Lower lobe of right lung (tissue), 2 donors: ENCODE results near the gene IL12RB1. TPM values are rescaled to one million over a fixed set of nuclear protein-coding genes. Genes with fewer than 3 reads are reported as not detected.
"Not testable (repeated sequence)": the region's sequence is repeated elsewhere in the genome, so short reads cannot be mapped to it uniquely, and the experiment has no call there.

ENCODE experiments used
- ATAC-seq, 2 donors: fragments of 200-7000 bp; cut with Tn5 transposase; one replicate each; pipeline ENCODE4 v1.9.1; 2020 to 2022; ENCODE audit warnings: mild to moderate bottlenecking in 2 of 2, moderate library complexity in 2 of 2
- DNase-seq: peaks from one replicate; pipeline ENCODE4 v3.0.0-alpha.2; 2020
- H3K27ac ChIP-seq: fragments of 200-600 bp; one replicate; pipeline ENCODE4 v1.8.0; 2022
- H3K27me3 ChIP-seq: fragments of 200-600 bp; one replicate; pipeline ENCODE4 v1.8.0; 2022; ENCODE audit warnings: low read depth
- H3K36me3 ChIP-seq: fragments of 200-600 bp; one replicate; pipeline ENCODE4 v1.8.0; 2022; ENCODE audit warnings: mild to moderate bottlenecking
- H3K4me1 ChIP-seq: fragments of 200-600 bp; one replicate; pipeline ENCODE4 v1.8.0; 2022
- H3K4me3 ChIP-seq: fragments of 200-600 bp; one replicate; pipeline ENCODE4 v1.8.0; 2022; ENCODE audit warnings: mild to moderate bottlenecking
- H3K9me3 ChIP-seq: fragments of 200-600 bp; one replicate; pipeline ENCODE4 v1.8.0; 2022
- intact Hi-C: fragments of 100-400 bp; cut with DNase I; formaldehyde crosslinking; loops from one replicate; pipeline ENCODE4 v1.11.0; 2022
- total RNA-seq: library from RNA; stranded (reverse); fragmentation: NEBNext Ultra II Directional; extraction: Animal tissue kit (Norgen Biotek cat#: 25700); gene quantifications from one replicate; pipeline ENCODE4 v1.2.1, GENCODE V29; 2021
- TF ChIP-seq, protein P1 (sequence below): fragments of 200-600 bp; IDR thresholded peaks from one replicate; pipeline ENCODE4 v1.8.0; 2022; ENCODE audit warnings: antibody characterized with exemption, mild to moderate bottlenecking
- donor health status: DM: no; HTN: yes; CAD: no; lungs with severe emphysema.

Gene IL12RB1
- total RNA-seq, 1 donor from 2014 or later, result 14.6 TPM

DNA sequence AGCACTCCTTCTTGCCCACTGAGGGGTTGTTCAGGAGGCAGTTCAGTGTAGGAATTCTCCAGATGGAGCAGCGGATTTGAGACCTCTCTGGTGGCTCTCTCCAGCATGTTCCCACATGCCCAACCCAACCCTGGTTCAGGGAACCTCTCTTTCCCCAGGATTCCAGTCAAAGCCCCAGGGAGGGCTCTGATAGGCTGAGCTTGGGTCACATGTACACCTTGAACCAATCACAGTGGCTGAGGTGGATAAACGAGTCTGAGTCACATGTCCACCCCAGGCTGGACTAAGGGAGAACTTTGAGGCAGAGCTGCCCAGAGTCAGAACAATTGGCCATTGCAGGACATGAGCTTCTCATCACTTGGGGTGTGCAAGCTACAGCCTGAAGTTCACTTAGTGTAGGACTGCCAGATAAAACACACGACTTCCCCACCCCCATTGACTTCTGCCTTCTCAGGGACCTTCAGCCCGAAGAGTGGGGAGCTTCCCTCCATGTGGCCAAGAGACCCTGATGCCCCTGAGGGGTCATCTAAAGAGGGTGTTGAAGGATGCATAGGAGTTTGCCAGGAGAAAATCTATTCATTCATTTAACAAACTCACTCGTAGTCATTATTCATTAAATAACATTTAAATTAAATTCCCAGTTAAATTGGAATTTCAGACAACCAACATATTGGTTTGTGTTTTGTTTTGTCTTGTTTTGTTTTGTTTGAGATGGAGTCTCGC is 6.9 kb upstream of the IL12RB1 start:
- Histone ChIP-seq H3K27ac (no peak overlapping the region), H3K9me3 (no peaks in the 10 kb centered on the region), H3K27me3 (no peaks in the 10 kb centered on the region), H3K4me1 (peaks cover 27% of the 10 kb centered on the region), H3K4me3 (no peak overlapping the region), H3K36me3 (no peaks in the 10 kb centered on the region)
- TF ChIP-seq, protein P1, sequence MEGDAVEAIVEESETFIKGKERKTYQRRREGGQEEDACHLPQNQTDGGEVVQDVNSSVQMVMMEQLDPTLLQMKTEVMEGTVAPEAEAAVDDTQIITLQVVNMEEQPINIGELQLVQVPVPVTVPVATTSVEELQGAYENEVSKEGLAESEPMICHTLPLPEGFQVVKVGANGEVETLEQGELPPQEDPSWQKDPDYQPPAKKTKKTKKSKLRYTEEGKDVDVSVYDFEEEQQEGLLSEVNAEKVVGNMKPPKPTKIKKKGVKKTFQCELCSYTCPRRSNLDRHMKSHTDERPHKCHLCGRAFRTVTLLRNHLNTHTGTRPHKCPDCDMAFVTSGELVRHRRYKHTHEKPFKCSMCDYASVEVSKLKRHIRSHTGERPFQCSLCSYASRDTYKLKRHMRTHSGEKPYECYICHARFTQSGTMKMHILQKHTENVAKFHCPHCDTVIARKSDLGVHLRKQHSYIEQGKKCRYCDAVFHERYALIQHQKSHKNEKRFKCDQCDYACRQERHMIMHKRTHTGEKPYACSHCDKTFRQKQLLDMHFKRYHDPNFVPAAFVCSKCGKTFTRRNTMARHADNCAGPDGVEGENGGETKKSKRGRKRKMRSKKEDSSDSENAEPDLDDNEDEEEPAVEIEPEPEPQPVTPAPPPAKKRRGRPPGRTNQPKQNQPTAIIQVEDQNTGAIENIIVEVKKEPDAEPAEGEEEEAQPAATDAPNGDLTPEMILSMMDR, result no peak
- intact Hi-C loops, result no loop called here
- DNase-seq, result no peak
- ATAC-seq, result no peak

DNA sequence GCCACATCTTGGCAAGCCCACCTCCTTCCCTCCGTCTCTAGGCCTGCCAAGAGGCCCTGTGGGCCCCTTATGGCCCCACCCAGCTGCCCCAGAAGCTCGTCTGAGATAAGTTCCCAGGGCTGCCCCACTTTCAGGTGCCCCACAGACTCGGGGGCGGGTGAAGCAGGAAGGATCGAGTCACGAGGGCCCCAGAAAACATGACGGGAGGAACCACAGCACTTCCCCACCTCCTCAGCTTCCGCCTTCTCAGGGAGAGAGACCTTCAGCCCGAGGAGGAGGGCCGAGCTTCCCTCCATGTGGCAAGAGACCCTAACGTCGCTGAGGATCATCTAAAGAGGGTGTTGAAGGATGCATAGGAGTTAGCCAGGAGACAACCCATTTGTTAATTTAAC is 4.5 kb upstream of the IL12RB1 start:
- TF ChIP-seq, protein P1, result no peak
- Histone ChIP-seq H3K4me1 (peaks cover 22% of the 10 kb centered on the region), H3K4me3 (no peak overlapping the region), H3K36me3 (no peaks in the 10 kb centered on the region), H3K27ac (peak overlapping the region; percentile 78), H3K9me3 (no peaks in the 10 kb centered on the region), H3K27me3 (no peaks in the 10 kb centered on the region)
- peak; percentile 88 for DNase-seq
- intact Hi-C loops, result no loop called here
- peak; percentile 76 to 81 for ATAC-seq

DNA sequence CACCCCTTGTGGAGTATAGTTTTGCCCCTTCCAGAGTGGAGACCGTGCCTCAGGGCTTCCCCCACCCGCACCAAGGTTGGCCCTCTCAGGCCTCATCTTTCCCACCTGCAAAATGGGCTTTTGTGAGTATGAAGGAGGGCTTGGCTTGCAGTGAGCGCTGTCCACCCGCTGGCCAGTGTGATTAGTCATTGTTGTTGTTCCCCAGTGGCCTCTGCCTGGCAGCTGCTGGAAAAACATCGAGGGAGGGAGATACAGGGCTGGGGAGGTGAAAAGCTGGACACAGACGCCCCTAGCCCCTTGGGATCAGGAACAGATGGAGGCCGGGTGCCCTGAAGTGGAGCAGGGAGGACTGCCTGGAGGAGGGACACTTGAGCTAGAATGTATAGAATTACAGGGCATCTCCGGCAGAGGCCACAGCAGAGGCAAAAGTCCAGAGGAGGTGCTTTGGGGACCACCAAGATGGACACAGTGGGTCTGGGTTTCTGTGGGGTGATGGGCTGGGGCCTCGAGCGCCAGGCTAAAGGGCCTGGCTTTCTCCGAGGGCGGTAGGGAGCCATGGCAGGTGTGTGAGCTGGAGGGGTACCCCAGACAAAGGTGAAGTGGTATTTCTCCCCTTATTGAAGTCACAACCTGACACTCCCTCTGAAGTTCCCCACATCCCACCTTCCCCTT is 3.9 kb upstream of the IL12RB1 start:
- intact Hi-C loops, result no loop called here
- Histone ChIP-seq H3K4me3 (no peak overlapping the region), H3K36me3 (no peaks in the 10 kb centered on the region), H3K4me1 (peaks cover 22% of the 10 kb centered on the region), H3K27ac (peak overlapping the region; percentile 78), H3K27me3 (no peaks in the 10 kb centered on the region), H3K9me3 (no peaks in the 10 kb centered on the region)
- ATAC-seq (peak in 1 of 2 donors; percentile 7), DNase-seq (no peak)
- TF ChIP-seq, protein P1, result no peak

DNA sequence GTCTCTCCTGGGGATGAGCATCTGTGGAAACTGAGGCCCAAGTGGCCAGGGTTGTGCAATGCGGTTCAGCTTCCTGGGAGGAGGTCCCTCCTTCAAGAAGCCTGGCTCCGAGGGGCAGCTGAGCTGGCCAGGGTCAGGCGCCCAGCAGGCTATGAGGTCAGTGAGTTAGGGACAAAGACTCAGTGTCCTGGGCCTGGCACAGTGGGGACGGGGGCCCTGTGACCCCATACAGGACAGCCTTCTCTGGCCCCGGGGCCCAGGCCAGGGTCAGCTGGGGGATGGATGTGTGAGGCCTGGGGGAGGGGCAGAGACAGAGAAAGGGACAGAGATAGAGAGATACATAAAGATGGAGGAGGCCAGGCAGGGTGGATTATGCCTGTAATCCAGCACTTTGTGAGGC is 3.0 kb upstream of the IL12RB1 start:
- H3K27ac ChIP-seq, result peak overlapping the region; percentile 78
- ATAC-seq, result no peak
- intact Hi-C loops, result no loop called here

DNA sequence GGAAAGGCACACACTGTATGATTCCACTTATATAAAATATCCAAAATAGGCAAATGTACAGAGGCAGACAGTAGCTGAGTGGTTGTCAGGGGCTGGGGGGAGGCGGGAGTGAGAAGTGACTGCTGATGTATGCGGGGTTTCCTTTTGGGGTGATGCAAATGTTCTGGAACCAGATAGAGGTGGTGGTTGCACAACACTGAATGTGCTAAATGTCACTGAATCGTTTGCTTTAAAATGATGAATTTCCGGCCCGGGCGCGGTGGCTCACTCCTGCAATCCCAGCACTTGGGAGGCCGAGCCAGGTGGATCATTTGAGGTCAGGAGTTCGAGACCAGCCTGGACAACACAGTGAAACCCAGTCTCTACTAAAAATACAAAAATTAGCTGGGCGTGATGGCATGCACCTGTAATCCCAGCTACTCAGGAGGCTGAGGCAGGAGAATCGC is 2.4 kb upstream of the IL12RB1 start:
- DNase-seq, result peak; percentile 75
- H3K27ac ChIP-seq, result peak overlapping the region; percentile 78

More for the DNA sequence above, 3.0 kb upstream of the IL12RB1 start:
- DNase-seq, result no peak
- no peak overlapping the region for H3K4me3 ChIP-seq
- TF ChIP-seq, protein P1, result no peak
- H3K36me3 ChIP-seq, result no peaks in the 10 kb centered on the region
- no peaks in the 10 kb centered on the region for H3K27me3 ChIP-seq
- H3K9me3 ChIP-seq, result no peaks in the 10 kb centered on the region
- H3K4me1 ChIP-seq, result peaks cover 22% of the 10 kb centered on the region

More for the DNA sequence above, 2.4 kb upstream of the IL12RB1 start:
- H3K36me3 ChIP-seq, intact Hi-C loops, H3K4me3 ChIP-seq, H3K27me3 ChIP-seq, H3K9me3 ChIP-seq: not testable (repeated sequence)
- peak; percentile 64 to 70 for ATAC-seq
- peaks cover 22% of the 10 kb centered on the region for H3K4me1 ChIP-seq
